Pons (tissue), 1 donor: ENCODE measurements around the gene CRYBA4.

ENCODE experiments used
- DNase-seq: peaks from one replicate; pipeline ENCODE4 v3.0.0-alpha.2; 2016; ENCODE audit warnings: low spot score

Gene CRYBA4

GRCh38 chr22:26660961-26661578 lies 39.3 kb downstream of the CRYBA4 start:
- no peak for DNase-seq

GRCh38 chr22:26662160-26662559 lies 40.4 kb downstream of the CRYBA4 start:
- no peak for DNase-seq

GRCh38 chr22:26663374-26663923 lies 41.7 kb downstream of the CRYBA4 start:
- no peak for DNase-seq

GRCh38 chr22:26665813-26666231 lies 44.1 kb downstream of the CRYBA4 start:
- no peak for DNase-seq

- DNase-seq = no peak
Measured at GRCh38 chr22:26667140-26667539, 45.4 kb downstream of the CRYBA4 start.

GRCh38 chr22:26669060-26669481 lies 47.3 kb downstream of the CRYBA4 start:
- DNase-seq = no peak

GRCh38 chr22:26670459-26670858 lies 48.7 kb downstream of the CRYBA4 start:
- DNase-seq = no peak

GRCh38 chr22:26671317-26672059 lies 49.7 kb downstream of the CRYBA4 start:
- no peak for DNase-seq

- DNase-seq = no peak
Measured at GRCh38 chr22:26672060-26672471, 50.3 kb downstream of the CRYBA4 start.

- DNase-seq = peak; percentile 96
Measured at GRCh38 chr22:26672590-26673468, 51.1 kb downstream of the CRYBA4 start.

GRCh38 chr22:26673486-26673885 lies 51.7 kb downstream of the CRYBA4 start:
- no peak for DNase-seq

- DNase-seq = no peak
Measured at GRCh38 chr22:26674211-26675190, 52.7 kb downstream of the CRYBA4 start.

- DNase-seq = no peak
Measured at GRCh38 chr22:26675687-26676268, 54.0 kb downstream of the CRYBA4 start.

GRCh38 chr22:26677217-26677616 lies 55.5 kb downstream of the CRYBA4 start:
- DNase-seq = no peak

- DNase-seq = peak; percentile 72
Measured at GRCh38 chr22:26679003-26679629, 57.4 kb downstream of the CRYBA4 start.
